Karpas-422 (cell line): ENCODE results near the gene C12orf50. TPM values are rescaled to one million over a fixed set of nuclear protein-coding genes. Genes with fewer than 3 reads are reported as not detected.
A peak's percentile ranks its signal among the peaks of the same experiment; 100 is the strongest.
"Not testable (repeated sequence)": the region's sequence is repeated elsewhere in the genome, so short reads cannot be mapped to it uniquely, and the experiment has no call there.

Experiments
- DNase-seq: peaks from one replicate; pipeline ENCODE4 v3.0.0-alpha.2; 2015
- H2AFZ ChIP-seq: fragments of 200-600 bp; sonication (generic); 2 replicates; pipeline ENCODE4 v1.6.1; 2014; ENCODE audit warnings: antibody characterized with exemption, low read length, mixed read lengths
- H3K27ac ChIP-seq: fragments of 200-600 bp; sonication (generic); 2 replicates; pipeline ENCODE4 v1.5.1; 2014; ENCODE audit warnings: mild to moderate bottlenecking, low read length, moderate library complexity
- H3K27me3 ChIP-seq: fragments of 200-600 bp; sonication (generic); 2 replicates; pipeline ENCODE4 v1.6.1; 2014; ENCODE audit warnings: low read length, mixed read lengths
- H3K36me3 ChIP-seq: fragments of 200-600 bp; sonication (generic); 2 replicates; pipeline ENCODE4 v1.6.1; 2014; ENCODE audit warnings: low read length, mixed read lengths; ENCODE audit not compliant: insufficient read depth
- H3K4me1 ChIP-seq: fragments of 200-600 bp; sonication (generic); 2 replicates; pipeline ENCODE4 v1.6.1; 2014; ENCODE audit warnings: mild to moderate bottlenecking, low read length, mixed read lengths
- H3K4me2 ChIP-seq: fragments of 200-600 bp; sonication (generic); 2 replicates; pipeline ENCODE4 v1.6.1; 2014; ENCODE audit warnings: low read length, low read depth, mild to moderate bottlenecking; ENCODE audit not compliant: poor library complexity, severe bottlenecking
- H3K4me3 ChIP-seq: fragments of 200-600 bp; sonication (generic); 2 replicates; pipeline ENCODE4 v1.5.1; 2014; ENCODE audit warnings: mild to moderate bottlenecking, antibody characterized with exemption, low read length, mixed read lengths
- H3K79me2 ChIP-seq: fragments of 200-600 bp; sonication (generic); 2 replicates; pipeline ENCODE4 v1.6.1; 2014; ENCODE audit warnings: mild to moderate bottlenecking, low read length, mixed read lengths
- H3K9ac ChIP-seq: fragments of 200-600 bp; sonication (generic); 2 replicates; pipeline ENCODE4 v1.6.0; 2014; ENCODE audit warnings: low read length
- H3K9me2 ChIP-seq: fragments of 200-600 bp; sonication (generic), shearing (Covaris generic); replicated peaks from 2 replicates; pipeline ENCODE4 v1.6.0; 2014; ENCODE audit warnings: mild to moderate bottlenecking, low read length, moderate library complexity; ENCODE audit not compliant: insufficient read depth
- H3K9me3 ChIP-seq: fragments of 300-700, 200-600 bp; sonication (generic); 2 replicates; pipeline ENCODE4 v1.6.1; 2014; ENCODE audit warnings: low read length, mixed read lengths
- H4K20me1 ChIP-seq: fragments of 200-600 bp; sonication (generic); 2 replicates; pipeline ENCODE4 v1.6.1; 2014; ENCODE audit warnings: mild to moderate bottlenecking, antibody characterized with exemption, low read length, low read depth; ENCODE audit not compliant: insufficient read depth
- total RNA-seq: library from RNA; depleted of rRNA; stranded (reverse); fragments of >200 nt; shearing (Covaris generic); gene quantifications from 2 replicates; pipeline ENCODE4 v1.2.3, GENCODE V29; 2014; ENCODE audit warnings: low replicate concordance

Gene C12orf50
- total RNA-seq, 1 experiment from 2014 or later, result not detected

DNA sequence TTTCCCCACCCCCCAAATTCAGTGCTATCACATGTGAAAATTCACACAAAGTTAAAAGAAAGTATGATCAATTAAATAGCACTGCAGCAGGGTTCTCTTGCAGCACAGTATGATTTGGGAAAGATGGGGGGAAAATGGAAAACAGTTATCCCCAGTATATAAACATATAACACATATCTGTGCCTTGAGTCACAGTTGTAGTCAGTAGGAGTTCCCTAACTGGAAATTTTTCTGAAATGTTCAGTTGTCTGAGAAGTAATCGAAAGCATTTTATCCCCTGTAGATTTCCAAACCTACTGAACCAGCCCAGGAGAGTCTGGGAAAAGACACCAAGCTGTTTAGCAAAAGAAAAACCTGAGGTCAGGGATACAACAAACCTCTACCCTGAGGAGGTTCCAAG is 47.0 kb downstream of the C12orf50 start:
- Histone ChIP-seq H4K20me1 (no peaks in the 10 kb centered on the region), H3K4me3 (no peak overlapping the region), H3K9me3 (no peaks in the 10 kb centered on the region), H3K27ac (no peak overlapping the region), H3K9me2 (no peaks in the 10 kb centered on the region), H3K9ac (no peak overlapping the region), H3K79me2 (no peaks in the 10 kb centered on the region), H3K4me1 (no peaks in the 10 kb centered on the region), H3K4me2 (no peak overlapping the region), H3K36me3 (no peaks in the 10 kb centered on the region), H3K27me3 (no peaks in the 10 kb centered on the region), H2AFZ (no peak overlapping the region)
- no peak for DNase-seq

DNA sequence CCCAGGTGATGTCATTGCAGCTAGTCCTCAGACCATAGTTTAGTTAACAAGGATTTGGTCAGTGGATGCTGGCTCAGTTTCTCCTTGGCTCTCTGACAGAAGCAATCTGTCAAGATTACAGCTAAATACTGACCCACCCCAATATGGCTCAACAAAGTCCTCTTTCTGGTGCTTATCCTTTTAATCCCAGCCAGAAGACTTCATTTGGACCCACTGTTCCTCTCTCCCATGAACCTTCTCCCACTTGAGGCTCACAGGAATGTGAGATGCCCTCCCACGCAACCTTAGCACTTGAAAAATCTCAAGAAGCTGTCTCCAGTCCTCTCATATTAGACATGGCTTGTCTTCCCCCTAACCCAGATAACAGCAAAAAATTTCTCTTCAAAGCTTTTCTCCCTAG is 47.7 kb downstream of the C12orf50 start:
- no peaks in the 10 kb centered on the region for H3K9me3 ChIP-seq
- no peak overlapping the region for H3K27ac ChIP-seq

GRCh38 chr12:87975879-87976278 is 53.3 kb downstream of the C12orf50 start:
- Histone ChIP-seq H3K79me2 (no peaks in the 10 kb centered on the region), H3K4me1 (no peaks in the 10 kb centered on the region), H3K9me3 (no peaks in the 10 kb centered on the region), H3K9me2 (no peaks in the 10 kb centered on the region), H2AFZ (no peak overlapping the region), H3K4me3 (no peak overlapping the region), H3K36me3 (no peaks in the 10 kb centered on the region), H3K27me3 (no peaks in the 10 kb centered on the region), H3K27ac (no peak overlapping the region), H3K9ac (no peak overlapping the region), H4K20me1 (no peaks in the 10 kb centered on the region), H3K4me2 (no peak overlapping the region)
- no peak for DNase-seq

More for the DNA sequence above, 47.7 kb downstream of the C12orf50 start:
- Histone ChIP-seq H3K9me2 (no peaks in the 10 kb centered on the region), H3K4me2 (no peak overlapping the region), H3K9ac (no peak overlapping the region), H4K20me1 (no peaks in the 10 kb centered on the region), H2AFZ (no peak overlapping the region), H3K36me3 (no peaks in the 10 kb centered on the region), H3K4me1 (no peaks in the 10 kb centered on the region), H3K27me3 (no peaks in the 10 kb centered on the region), H3K79me2 (no peaks in the 10 kb centered on the region), H3K4me3 (no peak overlapping the region)
- DNase-seq, result no peak

DNA sequence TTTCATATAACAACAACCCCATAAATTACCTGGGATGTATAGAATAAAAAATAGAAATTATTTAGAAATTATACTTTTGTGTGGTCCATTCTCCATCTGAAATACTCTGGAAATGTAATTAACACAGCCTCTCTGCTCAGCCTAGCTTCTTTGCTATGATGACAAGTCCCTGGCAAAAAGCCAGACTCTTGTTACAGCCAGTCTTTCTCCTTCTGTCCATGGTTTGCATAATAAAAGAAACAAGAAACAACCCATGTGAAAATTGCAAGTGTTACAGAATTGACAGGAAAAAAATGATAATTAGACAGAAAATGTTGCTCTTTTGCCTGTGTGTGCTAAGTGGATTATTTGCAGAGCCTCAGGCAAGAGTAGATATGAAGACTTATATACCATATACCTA is 61.3 kb downstream of the C12orf50 start:
- Histone ChIP-seq H3K79me2 (no peaks in the 10 kb centered on the region), H3K27me3 (no peaks in the 10 kb centered on the region), H3K4me3 (no peak overlapping the region), H3K36me3 (no peaks in the 10 kb centered on the region), H3K4me2 (no peak overlapping the region), H3K27ac (no peak overlapping the region), H3K9me2 (no peaks in the 10 kb centered on the region), H3K4me1 (no peaks in the 10 kb centered on the region), H4K20me1 (no peaks in the 10 kb centered on the region), H2AFZ (no peak overlapping the region), H3K9me3 (no peaks in the 10 kb centered on the region), H3K9ac (no peak overlapping the region)
- DNase-seq, result no peak

GRCh38 chr12:87960566-87960965 is 68.6 kb downstream of the C12orf50 start:
- Histone ChIP-seq H3K79me2 (no peaks in the 10 kb centered on the region), H2AFZ (no peak overlapping the region), H3K27me3 (no peaks in the 10 kb centered on the region), H3K4me2 (no peak overlapping the region), H3K9me3 (no peaks in the 10 kb centered on the region), H3K4me3 (no peak overlapping the region), H3K36me3 (no peaks in the 10 kb centered on the region), H3K9ac (no peak overlapping the region), H3K4me1 (no peaks in the 10 kb centered on the region), H4K20me1 (no peaks in the 10 kb centered on the region), H3K27ac (no peak overlapping the region), H3K9me2 (no peaks in the 10 kb centered on the region)
- no peak for DNase-seq

DNA sequence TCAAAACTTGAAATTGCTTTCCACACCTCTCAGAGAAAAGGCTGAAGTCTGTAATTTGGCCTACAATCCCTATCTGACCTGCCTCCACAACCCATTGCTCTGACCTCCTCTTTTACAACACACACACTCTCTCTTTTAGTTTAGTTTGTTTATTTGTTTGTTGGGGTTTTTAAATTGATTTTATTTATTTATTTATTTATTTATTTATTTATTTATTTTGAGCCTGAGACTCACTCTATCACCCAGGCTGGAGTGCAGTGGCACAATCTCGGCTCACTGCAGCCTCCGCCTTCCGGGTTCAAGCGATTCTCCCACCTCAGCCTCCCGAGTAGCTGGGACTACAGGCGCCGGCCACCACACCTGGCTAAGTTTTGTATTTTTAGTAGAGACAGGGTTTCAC is 75.2 kb downstream of the C12orf50 start:
- H3K36me3 ChIP-seq, H3K27me3 ChIP-seq, H3K79me2 ChIP-seq, H3K4me3 ChIP-seq, H3K27ac ChIP-seq, DNase-seq, H2AFZ ChIP-seq, H3K9me3 ChIP-seq, H3K4me2 ChIP-seq, H3K9me2 ChIP-seq, H4K20me1 ChIP-seq, H3K9ac ChIP-seq, H3K4me1 ChIP-seq: not testable (repeated sequence)

- Histone ChIP-seq H3K4me3 (no peak overlapping the region), H3K27me3 (no peaks in the 10 kb centered on the region), H2AFZ (no peak overlapping the region), H3K4me1 (no peaks in the 10 kb centered on the region), H4K20me1 (no peaks in the 10 kb centered on the region), H3K36me3 (no peaks in the 10 kb centered on the region), H3K9me3 (no peaks in the 10 kb centered on the region), H3K4me2 (no peak overlapping the region), H3K9me2 (no peaks in the 10 kb centered on the region), H3K9ac (no peak overlapping the region), H3K79me2 (no peaks in the 10 kb centered on the region), H3K27ac (no peak overlapping the region)
- DNase-seq, result peak; percentile 72
Measured at GRCh38 chr12:87953256-87953860, 75.8 kb downstream of the C12orf50 start.

- no peak for DNase-seq
- no peak overlapping the region for H3K4me3 ChIP-seq
- no peaks in the 10 kb centered on the region for H3K4me1 ChIP-seq
- no peak overlapping the region for H3K4me2 ChIP-seq
- no peak overlapping the region for H2AFZ ChIP-seq
- H3K9ac ChIP-seq, result no peak overlapping the region
- no peaks in the 10 kb centered on the region for H3K79me2 ChIP-seq
- no peaks in the 10 kb centered on the region for H3K9me3 ChIP-seq
- no peaks in the 10 kb centered on the region for H4K20me1 ChIP-seq
- H3K9me2 ChIP-seq, result no peaks in the 10 kb centered on the region
- H3K36me3 ChIP-seq, result no peaks in the 10 kb centered on the region
- H3K27ac ChIP-seq, result no peak overlapping the region
- H3K27me3 ChIP-seq, result no peaks in the 10 kb centered on the region
Measured at GRCh38 chr12:87952850-87953249, 76.4 kb downstream of the C12orf50 start.

DNA sequence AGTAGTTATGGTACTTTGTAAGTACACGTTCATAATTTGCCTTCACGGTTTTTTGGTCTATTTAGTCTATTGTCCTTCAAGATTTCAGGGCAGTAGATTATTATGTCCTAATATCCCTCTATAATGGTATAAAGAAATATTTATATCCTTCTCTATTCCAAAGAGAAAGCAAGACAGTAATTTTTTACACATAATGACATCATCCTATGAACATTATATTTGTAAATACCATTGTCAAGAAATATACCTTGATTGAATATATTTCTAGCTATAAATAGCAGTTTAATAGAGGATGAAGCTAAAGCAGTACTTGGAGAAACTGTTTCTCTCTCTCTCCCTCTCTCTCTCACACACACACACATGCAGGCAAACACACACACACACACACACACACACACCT is 77.0 kb downstream of the C12orf50 start:
- no peaks in the 10 kb centered on the region for H3K27me3 ChIP-seq
- H3K4me1 ChIP-seq, result no peaks in the 10 kb centered on the region
- DNase-seq, result no peak
- no peaks in the 10 kb centered on the region for H3K36me3 ChIP-seq
- no peaks in the 10 kb centered on the region for H3K79me2 ChIP-seq
- H2AFZ ChIP-seq, result no peak overlapping the region
- no peak overlapping the region for H3K9ac ChIP-seq
- no peak overlapping the region for H3K4me3 ChIP-seq
- no peaks in the 10 kb centered on the region for H3K9me3 ChIP-seq
- H3K9me2 ChIP-seq, result no peaks in the 10 kb centered on the region
- no peak overlapping the region for H3K27ac ChIP-seq
- no peaks in the 10 kb centered on the region for H4K20me1 ChIP-seq
- H3K4me2 ChIP-seq, result no peak overlapping the region
